ENCODE results near the gene FAM120AOS. TPM values are rescaled to one million over a fixed set of nuclear protein-coding genes. Genes with fewer than 3 reads are reported as not detected.

Gene FAM120AOS
- total RNA-seq, 1 experiment from 2014 or later, result 27.8 TPM

DNA sequence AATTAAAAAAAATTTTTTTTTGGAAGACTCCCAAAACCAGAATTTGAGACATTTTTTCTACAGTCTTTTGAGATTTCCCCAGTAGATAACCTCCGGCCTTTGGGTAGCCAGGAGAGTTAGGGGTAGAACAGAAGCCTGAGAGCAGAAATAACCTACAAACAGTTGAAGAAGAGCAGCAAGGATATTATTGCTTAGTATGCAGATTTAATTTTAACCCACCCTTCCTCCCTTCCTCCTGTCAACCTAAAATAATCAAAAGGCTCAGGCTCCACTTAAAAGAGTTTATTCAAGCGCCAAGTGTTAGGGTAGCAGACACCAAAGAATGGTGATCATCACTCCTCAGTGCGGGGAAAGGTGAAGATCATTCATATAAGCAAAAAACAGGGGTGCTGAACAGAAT is 19.3 kb downstream of the FAM120AOS start:
- no peak for TF ChIP-seq EZH2 (IDR thresholded peaks at IDR 0.05; ENCODE audit: low read depth)
- TF ChIP-seq, protein P1, sequence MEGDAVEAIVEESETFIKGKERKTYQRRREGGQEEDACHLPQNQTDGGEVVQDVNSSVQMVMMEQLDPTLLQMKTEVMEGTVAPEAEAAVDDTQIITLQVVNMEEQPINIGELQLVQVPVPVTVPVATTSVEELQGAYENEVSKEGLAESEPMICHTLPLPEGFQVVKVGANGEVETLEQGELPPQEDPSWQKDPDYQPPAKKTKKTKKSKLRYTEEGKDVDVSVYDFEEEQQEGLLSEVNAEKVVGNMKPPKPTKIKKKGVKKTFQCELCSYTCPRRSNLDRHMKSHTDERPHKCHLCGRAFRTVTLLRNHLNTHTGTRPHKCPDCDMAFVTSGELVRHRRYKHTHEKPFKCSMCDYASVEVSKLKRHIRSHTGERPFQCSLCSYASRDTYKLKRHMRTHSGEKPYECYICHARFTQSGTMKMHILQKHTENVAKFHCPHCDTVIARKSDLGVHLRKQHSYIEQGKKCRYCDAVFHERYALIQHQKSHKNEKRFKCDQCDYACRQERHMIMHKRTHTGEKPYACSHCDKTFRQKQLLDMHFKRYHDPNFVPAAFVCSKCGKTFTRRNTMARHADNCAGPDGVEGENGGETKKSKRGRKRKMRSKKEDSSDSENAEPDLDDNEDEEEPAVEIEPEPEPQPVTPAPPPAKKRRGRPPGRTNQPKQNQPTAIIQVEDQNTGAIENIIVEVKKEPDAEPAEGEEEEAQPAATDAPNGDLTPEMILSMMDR (conservative IDR thresholded peaks at IDR 0.05), result no peak
- H3K27ac ChIP-seq, result no peak overlapping the region
- BruUV-seq (replicated peaks), result no TSS peak

DNA sequence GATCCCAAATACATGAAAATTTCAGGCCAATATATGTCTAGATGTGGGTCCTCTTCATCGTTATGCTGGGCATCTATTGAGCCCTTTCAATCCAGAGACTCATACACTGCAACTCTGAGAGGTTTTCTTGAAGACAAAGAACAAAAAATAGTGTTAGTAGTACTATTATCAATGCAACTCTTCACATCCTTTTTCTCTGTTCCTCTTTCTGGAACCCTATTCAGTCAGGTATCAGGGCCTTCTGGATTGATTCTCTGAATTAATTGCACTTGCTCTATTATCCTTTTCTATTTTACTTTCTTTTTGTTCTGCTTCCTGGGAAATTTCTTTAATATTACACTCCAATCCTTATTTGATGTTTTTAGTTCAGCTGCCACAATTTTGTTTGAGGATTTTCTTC is 20.4 kb downstream of the FAM120AOS start:
- no peaks in the 10 kb centered on the region for H3K36me3 ChIP-seq (ENCODE audit: low read depth)
- H3F3A ChIP-seq (ENCODE audit: insufficient read depth, low read depth), result no peaks in the 10 kb centered on the region
- no peaks in the 10 kb centered on the region for H3K9me3 ChIP-seq (ENCODE audit: insufficient read depth, low read depth)
- no peak for DNase-seq
- no peaks in the 10 kb centered on the region for H3K9me2 ChIP-seq (ENCODE audit: insufficient read depth)
- H3K4me1 ChIP-seq (replicated peaks; ENCODE audit: insufficient read depth), result no peaks in the 10 kb centered on the region
- H3K79me2 ChIP-seq (ENCODE audit: low read depth), result no peaks in the 10 kb centered on the region
- no peaks in the 10 kb centered on the region for H3K27me3 ChIP-seq (ENCODE audit: insufficient read depth, low read depth)
- no peaks in the 10 kb centered on the region for H4K20me1 ChIP-seq (ENCODE audit: insufficient read depth)
- CTCF ChIA-PET, result no interaction called here
- TF ChIP-seq, protein P1 (conservative IDR thresholded peaks at IDR 0.05), result no peak
- no peak for TF ChIP-seq EZH2 (IDR thresholded peaks at IDR 0.05; ENCODE audit: low read depth)
- H3K4me2 ChIP-seq, result no peak overlapping the region
- intact Hi-C loops (cut with micrococcal nuclease; ENCODE audit: unreplicated experiment), result loop anchor here (10.0 kb wide), 1 partner anchor 58 kb away; no protein-coding TSS in a partner anchor
- no peak overlapping the region for H3K27ac ChIP-seq
- POLR2A ChIA-PET (ENCODE audit: unreplicated experiment), result no interaction called here
- no peak overlapping the region for H2AFZ ChIP-seq
- no TSS peak for BruUV-seq (replicated peaks)
- H3K4me3 ChIP-seq, result no peak overlapping the region

More for the DNA sequence above, 19.3 kb downstream of the FAM120AOS start:
- intact Hi-C loops (cut with micrococcal nuclease; ENCODE audit: unreplicated experiment), result loop anchor here (10.0 kb wide), 1 partner anchor 59 kb away; no protein-coding TSS in a partner anchor
- Histone ChIP-seq H3K4me3 (no peak overlapping the region), H3K27me3 (ENCODE audit: insufficient read depth, low read depth) (no peaks in the 10 kb centered on the region), H4K20me1 (ENCODE audit: insufficient read depth) (no peaks in the 10 kb centered on the region), H3K4me2 (no peak overlapping the region), H3F3A (ENCODE audit: insufficient read depth, low read depth) (no peaks in the 10 kb centered on the region), H3K9me3 (ENCODE audit: insufficient read depth, low read depth) (no peaks in the 10 kb centered on the region), H3K4me1 (replicated peaks; ENCODE audit: insufficient read depth) (no peaks in the 10 kb centered on the region), H3K79me2 (ENCODE audit: low read depth) (no peaks in the 10 kb centered on the region), H2AFZ (no peak overlapping the region), H3K36me3 (ENCODE audit: low read depth) (no peaks in the 10 kb centered on the region), H3K9me2 (ENCODE audit: insufficient read depth) (no peaks in the 10 kb centered on the region)
- DNase-seq, result no peak
- POLR2A ChIA-PET (ENCODE audit: unreplicated experiment), result no interaction called here
- CTCF ChIA-PET, result no interaction called here

DNA sequence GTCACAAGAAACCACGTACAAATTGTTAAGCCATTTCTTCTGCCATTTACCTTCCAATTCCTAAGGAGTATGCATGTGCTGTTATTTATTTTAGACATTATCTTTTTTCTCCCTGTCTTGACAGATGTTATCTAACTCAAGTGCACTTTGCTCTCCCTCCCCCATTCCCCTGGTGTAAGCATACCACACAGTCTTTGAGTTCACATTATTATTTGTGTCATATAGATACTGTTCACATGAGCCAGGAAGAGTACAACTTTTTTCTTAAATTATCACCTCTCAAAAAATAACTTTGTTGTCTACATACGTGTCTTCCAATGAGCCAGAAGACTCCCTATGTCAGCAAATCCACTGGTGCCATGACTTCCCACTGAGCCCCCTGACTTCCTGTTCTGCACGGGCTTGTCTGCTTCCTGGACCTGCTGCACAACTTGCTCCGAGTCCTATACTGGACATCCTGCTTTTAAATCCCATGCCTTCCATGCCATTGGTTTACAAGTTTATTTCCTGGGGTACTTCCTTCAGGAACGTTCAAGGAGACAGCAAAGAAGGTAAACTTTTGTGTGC is 21.8 kb downstream of the FAM120AOS start:
- Histone ChIP-seq H3K27me3 (ENCODE audit: insufficient read depth, low read depth) (no peaks in the 10 kb centered on the region), H3K36me3 (ENCODE audit: low read depth) (no peaks in the 10 kb centered on the region), H3K9me2 (ENCODE audit: insufficient read depth) (no peaks in the 10 kb centered on the region), H3K79me2 (ENCODE audit: low read depth) (no peaks in the 10 kb centered on the region), H3F3A (ENCODE audit: insufficient read depth, low read depth) (no peaks in the 10 kb centered on the region), H4K20me1 (ENCODE audit: insufficient read depth) (no peaks in the 10 kb centered on the region), H2AFZ (no peak overlapping the region), H3K9me3 (ENCODE audit: insufficient read depth, low read depth) (no peaks in the 10 kb centered on the region), H3K4me2 (no peak overlapping the region), H3K4me3 (no peak overlapping the region), H3K4me1 (replicated peaks; ENCODE audit: insufficient read depth) (no peaks in the 10 kb centered on the region), H3K27ac (no peak overlapping the region)
- DNase-seq, result no peak
- ChIA-PET POLR2A (ENCODE audit: unreplicated experiment) (interaction anchor here (0.6 kb wide), 1 partner anchor 103 kb away, joined by 6 read pairs; no protein-coding TSS in a partner anchor), CTCF (no interaction called here)
- TF ChIP-seq EZH2 (IDR thresholded peaks at IDR 0.05; ENCODE audit: low read depth), result no peak
- TF ChIP-seq, protein P1 (conservative IDR thresholded peaks at IDR 0.05), result no peak
- no TSS peak for BruUV-seq (replicated peaks)
- intact Hi-C loops (cut with micrococcal nuclease; ENCODE audit: unreplicated experiment), result loop anchor here (10.0 kb wide), 1 partner anchor 57 kb away; no protein-coding TSS in a partner anchor
